Nephron progenitor cell (in vitro differentiated cells): ENCODE data around the gene EXOSC5.

Source experiments
- DNase-seq: peaks from one replicate; pipeline ENCODE4 v3.0.0; 2021
- H3K27ac Mint-ChIP-seq: 2 replicates; pipeline ENCODE4 v1.8.0; 2021; ENCODE audit warnings: mild to moderate bottlenecking, moderate library complexity, mixed read lengths
- H3K27me3 Mint-ChIP-seq: 2 replicates; pipeline ENCODE4 v1.8.0; 2021; ENCODE audit warnings: mild to moderate bottlenecking, low read depth, mixed read lengths; ENCODE audit not compliant: poor library complexity
- H3K36me3 Mint-ChIP-seq: 2 replicates; pipeline ENCODE4 v1.8.0; 2021; ENCODE audit warnings: low read depth, mixed read lengths
- H3K4me1 Mint-ChIP-seq: 2 replicates; pipeline ENCODE4 v1.8.0; 2021; ENCODE audit warnings: mixed read lengths
- H3K4me3 Mint-ChIP-seq: 2 replicates; pipeline ENCODE4 v1.8.0; 2021; ENCODE audit warnings: mild to moderate bottlenecking, moderate library complexity, mixed read lengths
- H3K9me3 Mint-ChIP-seq: 2 replicates; pipeline ENCODE4 v1.8.0; 2021; ENCODE audit warnings: mild to moderate bottlenecking, moderate library complexity, mixed read lengths
- TF ChIP-seq, protein P1 (sequence below): fragments of 200-600 bp; sonication (generic); IDR thresholded peaks from 2 replicates; pipeline ENCODE4 v1.5.0; 2021; ENCODE audit warnings: antibody characterized with exemption

Gene EXOSC5

GRCh38 chr19:41397086-41398049, at the start of gene EXOSC5, which contains the start of gene BCKDHA:
Gene EXOSC5 (minus strand): TSS chr19:41397359. CDS start chr19:41397328, 31 bp downstream.
Gene BCKDHA (plus strand): TSS chr19:41397818. CDS start chr19:41397828, 10 bp downstream.
- Mint-ChIP-seq H3K27me3 (no peaks in the 10 kb centered on the region), H3K4me3 (peak within 1 kb of the TSS; percentile 100), H3K27ac (peak within 1 kb of the TSS; percentile 100), H3K4me1 (peaks cover 48% of the 10 kb centered on the region), H3K9me3 (no peaks in the 10 kb centered on the region), H3K36me3 (no peaks in the 10 kb centered on the region)
- TF ChIP-seq, protein P1, sequence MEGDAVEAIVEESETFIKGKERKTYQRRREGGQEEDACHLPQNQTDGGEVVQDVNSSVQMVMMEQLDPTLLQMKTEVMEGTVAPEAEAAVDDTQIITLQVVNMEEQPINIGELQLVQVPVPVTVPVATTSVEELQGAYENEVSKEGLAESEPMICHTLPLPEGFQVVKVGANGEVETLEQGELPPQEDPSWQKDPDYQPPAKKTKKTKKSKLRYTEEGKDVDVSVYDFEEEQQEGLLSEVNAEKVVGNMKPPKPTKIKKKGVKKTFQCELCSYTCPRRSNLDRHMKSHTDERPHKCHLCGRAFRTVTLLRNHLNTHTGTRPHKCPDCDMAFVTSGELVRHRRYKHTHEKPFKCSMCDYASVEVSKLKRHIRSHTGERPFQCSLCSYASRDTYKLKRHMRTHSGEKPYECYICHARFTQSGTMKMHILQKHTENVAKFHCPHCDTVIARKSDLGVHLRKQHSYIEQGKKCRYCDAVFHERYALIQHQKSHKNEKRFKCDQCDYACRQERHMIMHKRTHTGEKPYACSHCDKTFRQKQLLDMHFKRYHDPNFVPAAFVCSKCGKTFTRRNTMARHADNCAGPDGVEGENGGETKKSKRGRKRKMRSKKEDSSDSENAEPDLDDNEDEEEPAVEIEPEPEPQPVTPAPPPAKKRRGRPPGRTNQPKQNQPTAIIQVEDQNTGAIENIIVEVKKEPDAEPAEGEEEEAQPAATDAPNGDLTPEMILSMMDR, result no peak
- DNase-seq, result peak; percentile 98

GRCh38 chr19:41445575-41445974, 48.4 kb upstream of the EXOSC5 start:
- TF ChIP-seq, protein P1, result no peak
- no peaks in the 10 kb centered on the region for H3K9me3 Mint-ChIP-seq
- no peak for DNase-seq
- H3K4me3 Mint-ChIP-seq, result no peak overlapping the region
- H3K27ac Mint-ChIP-seq, result no peak overlapping the region
- H3K36me3 Mint-ChIP-seq, result no peaks in the 10 kb centered on the region
- peaks cover 5% of the 10 kb centered on the region for H3K4me1 Mint-ChIP-seq
- peaks cover 70% of the 10 kb centered on the region for H3K27me3 Mint-ChIP-seq

DNA sequence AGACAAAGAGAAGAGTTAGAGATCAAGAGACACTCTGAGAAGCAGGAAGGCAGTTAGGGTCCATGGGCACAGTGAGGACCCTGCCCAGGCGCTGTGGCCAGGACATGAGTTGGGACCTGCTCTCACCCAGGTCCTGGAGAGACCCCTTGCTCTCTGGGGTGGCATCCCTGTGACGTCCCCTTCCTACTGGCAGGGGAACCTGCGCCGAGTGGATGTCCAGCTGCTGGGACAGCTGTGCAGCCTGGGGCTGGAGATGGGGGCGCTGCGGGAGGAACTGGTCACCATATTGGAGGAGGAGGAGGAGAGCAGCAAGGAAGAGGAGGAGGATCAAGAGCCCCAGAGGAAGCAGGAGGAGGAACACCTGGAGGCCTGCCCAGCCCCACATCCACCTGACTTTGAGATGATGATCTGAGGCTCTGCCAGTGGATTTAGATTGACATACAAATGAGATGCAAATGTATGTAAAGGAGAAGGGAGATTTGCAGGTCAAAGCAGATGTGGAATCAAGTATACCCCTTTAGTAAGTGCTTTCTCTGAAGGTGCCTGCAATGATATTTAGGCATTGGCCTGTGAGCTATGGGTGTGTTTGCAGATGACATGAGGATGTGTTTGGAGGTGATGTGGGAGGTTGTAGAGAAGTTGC, 46.8 kb upstream of the EXOSC5 start:
- Mint-ChIP-seq H3K4me1 (no peaks in the 10 kb centered on the region), H3K27me3 (peaks cover 67% of the 10 kb centered on the region), H3K27ac (no peak overlapping the region), H3K36me3 (no peaks in the 10 kb centered on the region), H3K9me3 (no peaks in the 10 kb centered on the region), H3K4me3 (no peak overlapping the region)
- TF ChIP-seq, protein P1, result no peak
- no peak for DNase-seq

GRCh38 chr19:41442473-41443355, 45.6 kb upstream of the EXOSC5 start, which contains the start of gene ERICH4:
Gene ERICH4 (plus strand): TSS chr19:41443156. CDS start chr19:41443170, 14 bp downstream.
- Mint-ChIP-seq H3K36me3 (peaks cover 7% of the 10 kb centered on the region), H3K4me3 (no peak within 1 kb of the TSS), H3K9me3 (no peaks in the 10 kb centered on the region), H3K27ac (peak within 1 kb of the TSS; percentile 3), H3K27me3 (peaks cover 59% of the 10 kb centered on the region), H3K4me1 (peaks cover 2% of the 10 kb centered on the region)
- no peak for DNase-seq
- TF ChIP-seq, protein P1, result no peak

GRCh38 chr19:41441321-41441945, 44.3 kb upstream of the EXOSC5 start:
- DNase-seq, result no peak
- Mint-ChIP-seq H3K4me3 (no peak overlapping the region), H3K9me3 (no peaks in the 10 kb centered on the region), H3K4me1 (peaks cover 6% of the 10 kb centered on the region), H3K36me3 (peaks cover 11% of the 10 kb centered on the region), H3K27ac (no peak overlapping the region), H3K27me3 (peaks cover 48% of the 10 kb centered on the region)
- TF ChIP-seq, protein P1, result no peak
